ENCODE results near the gene NRSN2. TPM values are rescaled to one million over a fixed set of nuclear protein-coding genes. Genes with fewer than 3 reads are reported as not detected.
A peak's percentile ranks its signal among the peaks of the same experiment; 100 is the strongest.

NRSN2 gene
- total RNA-seq, 1 experiment from 2014 or later, result 8.4 TPM

DNA sequence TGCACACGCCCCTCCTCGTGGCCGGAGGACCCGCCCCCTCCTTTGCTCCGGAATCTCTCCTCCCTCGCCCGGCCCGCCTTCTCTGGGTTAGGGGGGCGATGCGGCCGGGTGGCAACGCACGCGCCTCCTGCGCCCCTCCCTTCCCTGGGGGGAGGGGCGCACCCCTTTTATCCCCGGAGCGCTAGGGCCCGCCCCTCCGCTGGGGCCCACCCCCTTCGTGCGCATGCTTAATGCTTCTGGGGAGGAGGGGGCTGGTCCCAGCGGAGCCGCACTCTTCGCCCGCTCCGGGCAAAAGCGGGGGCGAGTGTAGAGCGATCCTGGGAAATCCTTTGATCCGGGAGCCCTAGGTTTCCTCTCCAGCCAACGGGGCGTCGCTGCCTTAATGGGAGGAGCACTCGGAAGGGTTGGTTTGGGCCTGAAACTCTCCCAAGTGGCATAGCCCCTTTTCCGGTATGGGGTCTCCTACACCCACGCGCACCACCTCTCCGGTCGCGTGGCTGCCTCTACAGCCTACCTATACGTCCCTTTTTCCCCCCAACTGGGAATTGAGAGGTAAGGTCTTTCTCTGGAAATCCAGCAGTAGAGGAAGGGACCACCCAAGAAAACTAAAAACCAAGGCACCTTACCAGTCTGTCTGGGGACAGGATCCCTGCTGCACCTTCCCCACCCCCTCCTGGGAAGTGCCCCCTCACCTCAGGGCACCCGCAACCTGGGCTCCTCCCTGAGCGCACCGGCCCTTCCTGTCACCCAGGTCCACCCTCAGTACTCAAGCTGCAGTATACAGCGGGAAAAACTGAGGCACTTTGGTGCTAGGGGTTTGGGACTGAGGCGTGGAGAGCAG is 19.5 kb upstream of the NRSN2 start:
- H3K4me3 Mint-ChIP-seq (ENCODE audit: unreplicated experiment), result peak overlapping the region; percentile 87
- H3K27ac Mint-ChIP-seq (ENCODE audit: low read depth, unreplicated experiment), result no peak overlapping the region
- intact Hi-C loops (cut with micrococcal nuclease), result no loop called here
- ChIA-PET POLR2A (interaction anchor here (0.5 to 5.5 kb wide), 4 partner anchors 19 to 104 kb away, joined by 3 to 56 read pairs (median 30); partner anchors contain the start of gene NRSN2), CTCF (interaction anchor here (0.6 to 4.8 kb wide), 3 partner anchors 16 to 89 kb away, joined by 6 to 53 read pairs (median 7); no protein-coding TSS in a partner anchor)
- peak; percentile 92 for DNase-seq (ENCODE audit: unreplicated experiment)
- H3K4me1 Mint-ChIP-seq (ENCODE audit: insufficient read depth, unreplicated experiment), result peaks cover 24% of the 10 kb centered on the region
- no peaks in the 10 kb centered on the region for H3K9me3 Mint-ChIP-seq (ENCODE audit: unreplicated experiment)
- no peaks in the 10 kb centered on the region for H3K27me3 Mint-ChIP-seq (ENCODE audit: insufficient read depth, unreplicated experiment)
- TSS peak; percentile 26 for BruUV-seq (replicated peaks)
- H3K36me3 Mint-ChIP-seq (ENCODE audit: insufficient read depth, unreplicated experiment), result peaks cover 37% of the 10 kb centered on the region
- TF ChIP-seq, protein P1, sequence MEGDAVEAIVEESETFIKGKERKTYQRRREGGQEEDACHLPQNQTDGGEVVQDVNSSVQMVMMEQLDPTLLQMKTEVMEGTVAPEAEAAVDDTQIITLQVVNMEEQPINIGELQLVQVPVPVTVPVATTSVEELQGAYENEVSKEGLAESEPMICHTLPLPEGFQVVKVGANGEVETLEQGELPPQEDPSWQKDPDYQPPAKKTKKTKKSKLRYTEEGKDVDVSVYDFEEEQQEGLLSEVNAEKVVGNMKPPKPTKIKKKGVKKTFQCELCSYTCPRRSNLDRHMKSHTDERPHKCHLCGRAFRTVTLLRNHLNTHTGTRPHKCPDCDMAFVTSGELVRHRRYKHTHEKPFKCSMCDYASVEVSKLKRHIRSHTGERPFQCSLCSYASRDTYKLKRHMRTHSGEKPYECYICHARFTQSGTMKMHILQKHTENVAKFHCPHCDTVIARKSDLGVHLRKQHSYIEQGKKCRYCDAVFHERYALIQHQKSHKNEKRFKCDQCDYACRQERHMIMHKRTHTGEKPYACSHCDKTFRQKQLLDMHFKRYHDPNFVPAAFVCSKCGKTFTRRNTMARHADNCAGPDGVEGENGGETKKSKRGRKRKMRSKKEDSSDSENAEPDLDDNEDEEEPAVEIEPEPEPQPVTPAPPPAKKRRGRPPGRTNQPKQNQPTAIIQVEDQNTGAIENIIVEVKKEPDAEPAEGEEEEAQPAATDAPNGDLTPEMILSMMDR (IDR thresholded peaks at IDR 0.05; ENCODE audit: unreplicated experiment), result no peak

DNA sequence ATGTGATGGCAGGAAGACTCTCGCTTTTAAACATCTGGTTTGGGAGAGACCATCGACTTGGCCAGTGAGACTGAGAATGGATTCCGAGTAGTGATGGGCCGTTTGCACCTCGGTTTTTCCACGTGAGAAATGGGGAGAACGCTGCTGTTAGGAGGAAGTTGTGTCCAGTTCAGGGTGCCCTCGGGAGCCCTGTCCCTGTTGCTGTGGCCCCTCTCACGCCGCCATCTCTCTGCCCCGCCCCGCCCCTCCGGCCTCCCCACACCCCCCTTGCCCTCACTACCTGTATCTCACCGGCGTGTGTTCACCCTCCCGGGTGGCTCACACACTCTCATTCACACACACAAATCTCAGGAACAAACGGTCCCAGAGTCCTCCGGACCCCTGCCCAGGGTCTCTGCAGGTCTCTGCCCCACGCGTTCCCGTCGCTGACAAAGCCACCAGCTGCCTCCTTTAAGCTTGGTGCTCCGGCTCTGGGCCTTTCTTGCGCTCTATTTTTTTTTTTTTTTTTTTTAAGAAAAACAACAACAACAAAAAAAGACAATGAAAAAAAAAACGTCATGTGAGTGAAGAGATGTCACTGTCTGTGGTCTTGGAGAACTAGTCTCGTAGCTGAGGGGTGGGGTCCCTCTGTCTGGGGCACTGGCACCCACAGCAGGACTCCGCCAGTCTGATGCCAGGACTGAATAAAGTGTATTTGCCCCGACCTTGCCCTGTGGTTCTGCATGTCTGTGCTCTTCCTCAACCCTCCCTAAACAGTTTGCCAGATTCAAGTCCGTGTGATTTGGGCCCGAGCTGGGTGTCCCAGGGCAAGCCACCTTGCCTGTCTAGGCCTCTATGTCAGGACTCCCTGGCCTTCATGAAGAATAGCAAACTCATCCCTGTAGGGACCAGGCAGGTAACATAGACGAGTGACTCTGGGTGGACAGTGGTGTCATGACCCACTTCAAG is 18.6 kb upstream of the NRSN2 start:
- ChIA-PET POLR2A (interaction anchor here (0.5 to 1.2 kb wide), 5 partner anchors 9 to 103 kb away, joined by 3 to 5 read pairs (median 3); no protein-coding TSS in a partner anchor), CTCF (interaction anchor here (0.6 to 4.8 kb wide), 7 partner anchors 15 to 1003 kb away, joined by 3 to 53 read pairs (median 6); no protein-coding TSS in a partner anchor)
- H3K36me3 Mint-ChIP-seq (ENCODE audit: insufficient read depth, unreplicated experiment), result peaks cover 35% of the 10 kb centered on the region

DNA sequence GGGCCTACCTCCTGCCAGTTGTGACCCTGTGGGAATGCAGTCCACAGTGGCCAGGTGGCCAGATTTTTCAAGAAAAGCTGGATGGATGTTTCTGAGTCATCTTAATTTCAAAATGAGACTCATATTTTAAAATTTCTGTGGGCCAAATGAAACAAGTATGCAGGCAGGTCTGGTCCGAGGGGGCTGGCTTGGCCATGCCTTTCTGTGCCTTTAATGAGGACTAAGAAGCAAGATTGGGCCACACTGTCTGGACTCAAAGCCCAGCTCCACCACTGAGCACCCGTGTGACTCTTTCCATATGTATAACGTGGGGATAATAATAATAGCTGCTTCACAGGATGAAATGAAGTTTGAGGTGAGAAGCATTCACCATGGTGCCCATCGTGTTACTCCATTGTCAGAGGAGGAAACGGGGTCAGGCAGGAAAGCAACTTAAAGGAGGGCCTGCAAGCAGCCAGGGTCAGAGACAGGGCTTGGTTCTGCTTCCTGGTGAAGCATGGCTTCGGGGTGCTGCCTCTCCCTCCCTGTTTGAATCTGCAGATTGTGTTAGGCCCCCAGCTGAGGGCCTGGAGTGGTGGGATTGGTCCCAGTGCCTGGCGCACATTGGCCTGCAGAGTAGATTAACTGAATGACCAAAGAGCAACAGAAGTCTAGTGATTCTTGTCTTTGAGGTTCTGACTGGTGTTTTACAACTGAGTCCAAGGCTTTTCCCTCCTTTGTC is 17.8 kb upstream of the NRSN2 start:
- Mint-ChIP-seq H3K4me3 (ENCODE audit: unreplicated experiment) (peak overlapping the region; percentile 87), H3K4me1 (ENCODE audit: insufficient read depth, unreplicated experiment) (peaks cover 24% of the 10 kb centered on the region), H3K27ac (ENCODE audit: low read depth, unreplicated experiment) (peak overlapping the region; percentile 55), H3K9me3 (ENCODE audit: unreplicated experiment) (no peaks in the 10 kb centered on the region), H3K27me3 (ENCODE audit: insufficient read depth, unreplicated experiment) (no peaks in the 10 kb centered on the region), H3K36me3 (ENCODE audit: insufficient read depth, unreplicated experiment) (peaks cover 28% of the 10 kb centered on the region)
- BruUV-seq (replicated peaks), result no TSS peak
- intact Hi-C loops (cut with micrococcal nuclease), result no loop called here
- no peak for DNase-seq (ENCODE audit: unreplicated experiment)
- ChIA-PET CTCF (interaction anchor here (0.6 to 4.8 kb wide), 13 partner anchors 9 to 1002 kb away, joined by 3 to 53 read pairs (median 7); no protein-coding TSS in a partner anchor), POLR2A (interaction anchor here (0.6 to 1.2 kb wide), 5 partner anchors 9 to 73 kb away, joined by 3 to 5 read pairs (median 3); no protein-coding TSS in a partner anchor)
- TF ChIP-seq, protein P1 (IDR thresholded peaks at IDR 0.05; ENCODE audit: unreplicated experiment), result no peak

More for the DNA sequence above, 18.6 kb upstream of the NRSN2 start:
- peak overlapping the region; percentile 50 for H3K27ac Mint-ChIP-seq (ENCODE audit: low read depth, unreplicated experiment)
- H3K4me1 Mint-ChIP-seq (ENCODE audit: insufficient read depth, unreplicated experiment), result peaks cover 24% of the 10 kb centered on the region
- intact Hi-C loops (cut with micrococcal nuclease), result no loop called here
- no peak for DNase-seq (ENCODE audit: unreplicated experiment)
- TF ChIP-seq, protein P1 (IDR thresholded peaks at IDR 0.05; ENCODE audit: unreplicated experiment), result no peak
- peak overlapping the region; percentile 87 for H3K4me3 Mint-ChIP-seq (ENCODE audit: unreplicated experiment)
- H3K9me3 Mint-ChIP-seq (ENCODE audit: unreplicated experiment), result no peaks in the 10 kb centered on the region
- H3K27me3 Mint-ChIP-seq (ENCODE audit: insufficient read depth, unreplicated experiment), result no peaks in the 10 kb centered on the region
- BruUV-seq (replicated peaks), result no TSS peak

Measured in MCF 10A (cell line).